GM18909 (cell line): ENCODE data around the gene USH1C.

Experiments used
- ATAC-seq: cut with Tn5 transposase; IDR thresholded peaks from one replicate; pipeline ENCODE4 v1.9.1; 2021; ENCODE audit warnings: mild to moderate bottlenecking; ENCODE audit not compliant: unreplicated experiment, poor library complexity

The USH1C gene

DNA sequence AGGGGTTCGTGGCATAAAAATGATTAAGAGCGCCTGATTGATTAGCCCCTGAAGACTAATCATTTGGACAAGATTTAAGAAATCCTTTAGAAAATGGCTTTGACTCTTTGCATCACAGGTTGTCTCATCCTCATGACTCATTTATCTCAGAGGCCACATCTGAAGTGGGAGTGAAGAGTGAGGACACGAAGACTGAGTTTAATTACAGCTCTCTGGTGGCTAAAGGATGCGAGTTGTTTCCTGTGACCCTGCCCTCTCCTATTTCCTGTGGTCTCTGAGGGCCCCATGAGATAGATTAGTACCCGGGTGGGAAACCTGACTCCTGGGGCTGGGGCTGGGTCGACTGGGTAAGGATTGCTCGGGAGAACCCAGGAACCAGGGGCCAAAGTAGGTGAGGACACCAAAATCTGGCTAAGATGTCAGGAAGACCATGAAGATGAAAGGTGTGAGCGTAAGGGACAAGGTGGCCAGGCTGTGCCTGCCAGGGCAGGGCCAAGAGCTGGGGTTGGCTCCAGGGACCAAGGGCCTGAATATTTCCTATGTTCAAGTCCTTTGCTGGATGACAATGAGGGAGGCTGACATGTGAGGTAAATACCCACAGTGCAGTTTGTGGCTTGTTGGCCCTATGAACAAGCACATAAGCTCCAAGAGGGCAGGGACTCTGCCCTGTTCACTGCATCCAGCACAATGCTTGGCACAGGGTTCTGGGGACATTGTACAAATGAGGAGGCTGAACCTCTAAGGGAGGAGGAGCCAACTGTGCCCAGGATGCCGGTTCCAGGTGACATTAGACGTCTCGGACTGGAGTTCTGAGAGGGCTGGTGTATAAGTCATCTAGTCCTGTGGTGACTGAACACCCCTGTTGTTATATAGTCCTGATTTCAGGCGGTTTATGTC lies 6.5 kb upstream of the USH1C start:
- no peak for ATAC-seq

DNA sequence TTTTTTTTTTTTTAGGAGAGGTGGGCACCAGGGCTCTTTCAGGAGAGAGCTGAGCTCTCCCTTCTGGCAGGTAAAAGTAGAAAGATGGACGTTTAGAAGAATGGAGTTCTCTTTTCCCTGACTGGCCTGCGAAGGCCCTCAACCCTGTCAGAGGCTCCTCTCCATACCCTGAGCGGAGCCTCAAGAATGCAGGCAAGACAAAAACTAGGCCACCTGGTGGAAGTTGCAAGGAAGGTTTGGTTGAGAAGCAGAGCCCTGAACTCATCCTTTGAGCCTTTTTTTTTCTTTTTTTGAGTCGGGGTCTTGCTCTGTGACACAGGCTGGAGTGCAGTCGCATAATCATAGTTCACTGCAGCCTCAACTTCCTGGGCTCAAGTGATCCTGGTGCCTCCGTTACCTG lies 4.2 kb upstream of the USH1C start:
- ATAC-seq, result no peak

DNA sequence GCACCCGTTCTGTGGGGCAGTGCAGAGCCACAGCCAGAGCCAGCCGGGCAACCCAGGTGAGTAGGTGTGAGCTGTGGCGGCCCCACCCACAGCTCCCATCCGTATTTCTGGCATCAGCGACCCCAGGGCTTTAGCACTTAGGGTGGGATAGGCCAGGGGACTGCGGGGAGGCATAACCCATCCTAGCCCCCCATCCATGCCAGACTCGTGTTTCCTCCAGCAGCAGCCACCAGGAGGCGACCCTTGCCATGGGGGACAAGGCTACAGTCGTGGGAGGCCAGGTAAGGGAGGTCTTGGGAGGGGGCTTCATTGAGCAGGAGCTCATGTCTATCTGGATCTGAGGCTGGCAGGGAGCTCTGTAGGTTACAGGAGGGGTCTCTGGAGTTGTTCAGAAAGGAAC lies 3.7 kb upstream of the USH1C start:
- ATAC-seq, result no peak

DNA sequence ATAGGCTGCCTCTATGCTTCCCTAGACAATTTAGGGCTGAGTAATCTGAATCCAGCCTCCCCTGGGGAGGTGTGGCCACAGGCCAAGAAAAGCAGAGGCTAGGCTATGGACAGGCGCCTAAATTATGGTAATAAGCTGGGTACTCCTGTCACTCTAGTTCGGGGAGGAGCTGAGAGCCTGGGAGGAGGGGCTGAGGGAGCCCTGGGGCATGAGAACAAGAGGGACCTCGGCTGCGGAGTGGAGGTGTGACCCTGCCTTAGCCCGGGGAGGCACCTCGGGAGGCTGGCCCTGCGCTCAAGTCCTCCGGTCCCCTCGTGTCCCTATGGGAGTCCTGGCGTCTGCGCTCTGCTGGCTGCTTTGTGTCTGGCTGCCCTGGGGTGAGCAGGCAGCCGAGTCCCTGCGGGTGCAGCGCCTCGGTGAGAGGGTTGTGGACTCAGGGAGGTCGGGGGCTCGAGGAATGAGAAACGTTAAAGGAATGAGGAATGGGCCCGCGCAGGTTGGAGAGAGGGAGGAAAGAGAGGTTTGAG lies 2.9 kb upstream of the USH1C start, which contains the start of gene OTOG:
Gene OTOG (plus strand): TSS at position 209 of the 527 bp plus-strand sequence. CDS start 114 bp downstream, at position 323.
- no peak for ATAC-seq

DNA sequence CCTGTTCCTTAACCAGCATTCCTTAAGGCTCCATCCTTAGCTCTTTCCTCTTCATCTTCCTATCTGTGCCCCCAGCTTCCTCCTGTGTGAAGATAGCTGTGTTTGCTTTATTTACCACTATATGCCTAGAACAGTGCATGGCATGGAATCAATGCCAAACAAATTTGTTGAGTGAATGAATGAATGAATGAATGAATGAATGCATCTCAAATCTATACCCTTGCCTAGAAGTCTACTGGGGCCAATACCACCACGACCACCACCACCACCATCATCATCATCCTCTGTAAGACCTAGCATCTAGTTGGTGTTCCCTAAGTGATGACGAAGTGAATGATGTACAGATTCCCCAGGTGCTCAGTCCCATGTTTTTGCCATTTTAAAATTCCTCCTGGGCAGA lies 2.0 kb upstream of the USH1C start:
- ATAC-seq, result no peak

DNA sequence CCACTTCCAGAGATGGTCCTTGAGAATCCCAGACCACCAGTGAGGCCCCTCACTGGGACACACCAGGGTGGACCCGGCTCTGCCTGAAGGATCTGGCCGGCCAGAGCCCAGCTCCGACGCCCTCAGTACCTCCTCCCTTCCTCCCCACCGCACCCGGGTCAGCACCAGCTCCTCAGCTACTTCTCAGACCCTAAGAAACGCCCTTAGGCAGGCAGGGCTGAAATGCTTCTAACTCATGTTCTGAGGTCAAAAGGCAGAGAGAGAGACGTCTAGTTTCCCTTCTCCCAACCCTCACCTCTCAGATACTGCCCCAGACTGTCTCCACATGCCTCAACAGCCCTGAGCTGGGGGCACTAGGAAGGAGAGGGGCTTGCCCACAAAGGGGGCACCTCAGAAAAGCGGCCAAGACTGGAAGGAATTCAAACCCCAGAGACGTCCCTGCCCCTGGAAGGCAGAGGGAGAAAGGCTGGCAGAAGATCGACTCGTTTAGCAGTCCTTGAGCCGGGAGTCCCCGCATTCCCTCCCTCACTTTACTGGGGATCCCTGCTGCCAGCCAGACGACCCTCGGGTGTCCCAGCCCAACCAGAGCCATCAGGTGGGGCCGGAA lies 539 bp downstream of the USH1C start:
- ATAC-seq, result no peak

DNA sequence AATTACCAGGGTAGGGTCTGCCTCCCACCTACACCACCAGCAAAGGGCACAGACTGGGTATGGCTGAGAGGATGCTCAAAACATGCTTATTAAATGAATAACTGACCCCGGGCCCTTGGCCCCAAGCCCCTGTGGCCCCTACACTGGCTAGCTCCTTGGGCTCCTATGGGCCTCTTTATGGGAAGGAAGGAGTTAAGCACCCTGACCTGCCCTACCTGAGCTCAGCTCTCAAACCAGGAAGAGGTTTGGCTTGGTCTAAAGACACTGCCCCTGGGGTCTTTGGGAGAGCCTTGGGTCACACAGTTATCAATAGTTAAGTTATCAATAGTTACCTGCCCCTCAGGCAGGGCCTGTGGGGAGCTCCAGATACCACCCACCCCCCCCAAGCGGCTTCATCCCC lies 1.2 kb downstream of the USH1C start:
- no peak for ATAC-seq

DNA sequence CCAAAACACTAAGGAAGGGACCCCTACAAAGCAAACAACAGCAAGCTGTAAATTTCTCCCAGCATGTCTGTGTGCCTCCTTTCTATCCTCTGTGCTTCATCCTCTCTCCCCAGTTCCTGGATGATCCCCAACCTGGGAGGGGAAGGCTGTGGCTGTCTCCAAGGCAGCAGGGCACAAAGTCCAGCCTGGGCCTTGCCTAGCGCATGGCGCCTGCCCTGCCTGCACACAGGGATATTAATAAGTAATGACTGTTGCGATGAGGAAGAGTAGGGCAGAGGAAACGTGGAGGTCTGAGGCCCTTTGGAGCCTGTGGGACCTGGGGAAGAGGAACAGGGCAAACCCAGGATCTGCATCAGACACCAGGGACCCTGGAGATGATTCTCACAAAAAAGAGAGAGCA lies 2.0 kb downstream of the USH1C start:
- ATAC-seq, result no peak

DNA sequence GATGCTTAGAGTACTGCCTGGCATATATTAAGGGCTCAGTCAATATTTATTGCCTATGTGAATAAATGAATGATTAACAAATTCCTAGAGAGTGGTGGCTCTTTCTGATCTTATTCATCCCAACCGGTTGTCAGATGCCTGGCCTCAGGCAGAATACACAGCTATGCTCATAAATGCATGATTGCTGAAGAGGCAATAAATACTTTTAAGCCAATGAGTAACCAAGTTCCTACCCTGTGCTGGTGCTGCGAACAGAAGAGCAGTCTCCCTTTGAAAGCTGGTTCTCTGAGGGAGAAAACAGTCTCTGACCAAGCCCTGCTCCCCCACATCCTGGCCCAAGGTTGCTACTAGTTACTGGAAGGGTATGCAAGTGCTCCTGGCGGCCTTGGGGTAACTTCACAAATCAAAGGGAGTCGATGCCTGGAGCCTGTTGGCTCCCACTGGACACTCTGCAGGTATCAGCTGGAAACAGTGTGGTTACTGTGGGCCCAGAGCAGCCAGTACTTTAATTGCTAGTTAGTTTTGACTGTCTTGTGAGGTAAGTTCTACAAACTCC lies 2.8 kb downstream of the USH1C start:
- ATAC-seq, result no peak

DNA sequence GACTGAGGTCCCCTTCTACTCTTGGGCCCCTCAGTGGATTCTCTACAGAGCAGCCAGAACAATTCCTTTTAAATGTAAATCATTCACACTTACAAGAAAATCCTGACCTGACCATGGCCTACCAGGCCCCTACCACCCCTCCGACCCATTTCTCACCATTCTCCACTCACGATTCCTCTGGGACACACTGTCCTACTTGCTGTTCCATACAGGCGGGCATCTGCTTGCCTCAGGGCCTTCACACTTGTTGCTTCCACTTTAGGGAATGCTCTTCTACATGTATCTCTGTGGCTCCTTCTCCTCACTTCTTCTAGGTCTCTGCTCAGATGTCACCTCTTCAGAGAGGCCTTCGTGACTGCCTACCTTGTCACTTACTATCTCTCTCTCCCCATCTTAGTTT lies 3.4 kb downstream of the USH1C start:
- ATAC-seq, result no peak

DNA sequence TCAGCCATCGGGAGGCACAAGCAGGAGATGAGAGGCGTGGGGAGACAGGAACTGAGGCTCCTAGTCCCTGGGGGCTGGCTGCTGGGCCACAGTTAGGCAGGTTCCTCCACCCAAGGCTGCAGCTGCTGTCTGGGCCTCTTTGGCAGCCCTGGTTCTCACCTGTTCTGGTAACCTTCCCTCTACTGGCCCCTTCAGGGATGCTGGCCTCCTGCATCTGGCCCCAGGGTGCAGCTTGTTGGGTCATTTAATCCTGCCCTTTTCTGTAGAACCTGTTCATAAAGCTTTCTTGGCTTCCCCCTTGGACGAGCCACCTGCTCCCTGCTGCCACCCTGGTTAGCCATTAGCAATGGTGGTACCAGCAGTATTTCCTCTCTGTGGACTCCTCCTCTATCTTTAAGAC lies 5.5 kb downstream of the USH1C start:
- ATAC-seq, result no peak

DNA sequence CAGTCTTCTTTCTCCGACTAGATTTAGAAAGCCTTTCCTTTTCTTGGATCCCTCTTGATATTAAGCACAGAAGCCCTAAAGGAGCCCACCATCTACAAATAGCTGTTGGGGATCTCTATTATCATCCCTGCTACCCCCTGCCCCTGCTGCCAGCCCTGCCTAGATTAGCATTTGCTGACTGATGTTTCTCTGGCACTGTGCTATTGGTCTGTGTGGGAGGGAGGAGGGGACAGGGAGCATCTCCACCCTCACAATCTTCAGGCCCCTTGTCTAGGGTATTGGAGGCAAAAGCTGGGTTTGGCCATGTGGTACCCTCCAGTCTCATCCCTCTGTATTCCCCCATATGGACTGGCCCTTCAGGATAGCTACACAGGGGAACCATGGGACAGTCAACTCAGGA lies 6.2 kb downstream of the USH1C start:
- no peak for ATAC-seq

DNA sequence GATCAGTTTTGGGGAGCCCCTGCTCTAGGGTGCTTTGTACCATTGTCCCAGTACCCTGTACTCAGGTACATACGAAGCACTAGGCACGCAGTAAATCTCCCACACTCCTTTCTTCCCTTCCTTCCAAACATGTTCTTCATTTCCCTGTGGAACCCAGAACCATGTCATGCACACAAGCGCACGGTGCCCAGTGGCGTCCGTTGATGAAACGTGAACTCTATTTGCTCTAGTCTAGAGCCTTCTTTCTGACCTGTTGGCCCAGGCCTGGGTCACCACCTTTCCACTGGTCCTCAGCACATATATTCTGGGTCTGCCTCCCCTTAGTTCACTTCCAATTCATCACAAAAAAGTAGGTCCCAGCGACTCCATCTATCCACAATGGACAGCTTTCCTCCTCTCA lies 7.0 kb downstream of the USH1C start:
- ATAC-seq, result no peak

DNA sequence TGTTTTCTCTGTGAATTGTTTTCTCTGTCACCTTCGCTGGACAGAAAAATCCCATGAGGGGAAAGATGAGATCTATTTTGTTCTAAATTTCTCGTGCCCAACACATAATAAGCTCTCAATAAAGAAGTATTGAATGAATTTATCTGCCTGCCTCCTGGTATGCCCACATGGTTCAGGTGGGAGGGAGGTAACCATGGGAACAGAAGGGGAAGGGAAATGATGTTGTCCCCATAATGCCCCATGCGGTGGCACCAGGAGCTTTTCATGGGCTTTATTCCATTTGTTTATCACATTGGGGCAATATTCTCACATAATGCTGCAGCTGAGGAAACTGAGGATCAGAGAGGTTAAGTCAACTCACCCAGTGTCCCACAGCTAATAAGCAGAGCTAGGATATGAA lies 8.7 kb downstream of the USH1C start:
- no peak for ATAC-seq

DNA sequence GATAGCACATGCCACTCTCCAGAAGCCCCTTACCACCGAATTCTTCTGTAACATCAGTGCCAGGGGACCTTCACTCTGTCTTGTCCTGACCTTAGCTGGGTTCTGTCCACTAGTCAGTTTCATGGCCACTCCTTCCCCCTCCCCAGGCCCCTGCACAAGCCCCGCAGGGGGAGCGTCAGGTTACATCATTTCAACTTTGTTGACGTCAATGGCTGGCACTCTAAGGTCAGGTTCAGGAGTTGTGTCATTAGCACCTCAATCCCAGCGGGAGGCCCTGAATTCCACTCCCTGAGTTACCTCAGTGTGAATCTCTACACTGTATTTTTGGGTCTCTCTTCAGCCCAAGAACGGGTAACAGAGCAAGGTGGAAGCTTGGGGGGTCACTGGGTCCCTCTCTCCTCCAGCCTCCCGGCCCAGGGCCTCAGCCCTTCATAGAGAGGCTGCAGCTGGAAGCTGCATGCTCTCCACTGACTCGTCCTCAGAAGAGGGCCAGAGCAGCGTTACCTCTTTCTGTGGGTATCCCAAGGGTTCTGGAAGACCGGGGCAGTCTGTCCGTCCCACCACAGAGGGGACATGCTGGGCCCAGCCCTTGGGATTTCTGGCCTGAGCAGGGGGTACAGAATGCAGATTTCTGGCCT lies 10.3 kb downstream of the USH1C start:
- no peak for ATAC-seq

DNA sequence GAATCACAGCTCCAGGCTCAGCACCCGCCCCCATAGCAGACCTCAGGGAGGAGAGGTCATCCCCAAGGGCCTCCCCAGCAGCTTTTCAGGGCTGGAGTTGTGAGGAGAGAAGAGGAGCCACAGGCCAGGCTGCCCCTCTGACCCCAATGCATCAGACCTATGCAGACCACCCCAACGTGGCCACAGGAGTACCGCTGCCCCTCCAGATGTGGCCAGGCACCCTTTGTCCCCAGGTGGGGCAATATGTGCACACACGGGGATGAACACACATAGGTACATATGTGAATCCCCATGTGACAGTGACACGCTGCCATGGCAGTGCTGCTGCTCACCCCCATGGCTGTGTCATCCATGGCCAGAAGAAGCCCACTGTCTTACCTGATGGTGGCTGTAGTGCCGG lies 10.9 kb downstream of the USH1C start:
- no peak for ATAC-seq

DNA sequence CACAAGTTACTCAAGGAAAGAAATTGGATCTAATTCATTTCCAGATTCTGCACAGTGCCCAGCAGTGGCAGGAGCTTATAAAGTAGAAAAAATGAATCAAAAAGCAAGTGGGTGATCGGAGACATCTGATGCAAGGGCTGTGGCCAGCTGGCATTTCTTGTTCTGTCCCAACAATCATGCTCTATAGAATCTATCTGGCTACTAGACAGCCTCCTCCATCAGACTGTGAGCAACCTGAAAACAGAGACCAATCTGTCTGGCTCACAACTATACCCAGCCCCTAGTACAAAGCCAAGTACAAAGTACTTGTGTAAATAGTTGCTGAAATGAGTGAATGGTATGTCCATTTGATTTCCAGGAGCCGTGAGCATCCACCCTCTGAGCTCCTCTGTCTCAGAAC lies 11.4 kb downstream of the USH1C start:
- ATAC-seq, result no peak

DNA sequence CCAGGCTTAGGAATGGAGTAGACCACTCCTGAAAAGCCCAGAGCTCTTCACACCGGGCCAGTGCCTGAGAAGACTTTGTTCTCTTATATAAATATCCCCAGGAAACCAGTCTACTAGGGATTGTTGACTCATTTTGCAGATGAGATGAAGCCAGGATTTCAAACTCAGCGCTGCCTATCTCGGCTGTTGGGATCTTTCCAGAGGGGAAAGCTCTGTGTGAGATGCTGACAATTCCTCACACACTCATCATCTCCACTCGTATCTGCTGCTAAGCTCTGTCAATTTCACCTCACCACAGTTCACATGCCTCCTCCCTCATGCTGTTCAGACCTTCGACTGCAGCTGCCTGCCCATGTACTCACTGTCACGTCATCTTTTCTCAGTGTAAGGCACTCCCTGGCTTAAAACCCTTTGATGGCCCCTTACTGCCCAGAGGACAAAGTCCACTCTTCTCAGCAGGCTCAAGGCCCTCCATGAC lies 12.5 kb downstream of the USH1C start:
- no peak for ATAC-seq

DNA sequence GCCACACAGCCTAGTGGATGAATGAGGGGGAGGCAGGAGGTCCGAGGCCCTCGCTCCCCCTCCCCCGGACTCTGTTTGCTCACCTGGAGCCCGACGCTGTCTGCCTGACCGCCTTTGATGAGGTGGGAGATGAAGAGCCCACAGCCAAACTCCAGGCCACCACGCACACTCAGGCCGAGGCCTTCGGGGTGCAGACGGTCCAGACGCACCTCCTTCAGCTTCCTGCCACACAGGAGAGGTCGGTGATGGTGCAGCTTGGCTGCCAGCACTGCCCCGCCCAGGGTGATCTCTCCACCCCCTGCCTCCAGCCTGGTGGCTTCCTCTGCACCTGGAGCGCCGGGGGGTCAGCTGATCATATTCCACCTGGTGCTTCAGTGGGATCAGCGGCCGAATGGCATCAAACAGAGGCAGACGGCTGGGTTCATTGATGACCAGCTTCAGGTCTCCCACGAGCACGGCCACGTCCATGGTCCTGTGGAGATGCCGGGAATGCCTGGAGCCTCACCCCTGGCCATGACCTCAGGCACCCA lies 13.1 kb downstream of the USH1C start:
- ATAC-seq, result no peak

DNA sequence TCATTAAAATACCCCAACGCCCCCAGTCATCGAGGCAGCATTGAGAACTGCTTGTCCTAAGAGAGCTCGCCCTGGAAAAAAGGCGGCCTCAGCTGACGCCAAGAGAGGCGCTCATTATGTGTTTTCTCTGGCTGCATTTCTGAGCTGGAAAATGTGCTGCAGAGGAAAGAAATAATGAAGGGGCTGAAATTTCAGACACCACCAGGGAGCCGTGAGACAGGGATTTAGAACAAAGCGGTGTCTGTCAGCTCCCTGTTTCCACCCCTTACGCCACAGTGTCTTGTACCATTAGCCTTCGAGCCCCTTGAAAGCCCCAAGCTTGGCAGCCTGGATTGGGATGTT lies 14.4 kb downstream of the USH1C start:
- ATAC-seq, result no peak
